Tibial nerve (tissue), 4 donors: ENCODE data around the gene UBE2E1.

ENCODE experiments used
- EP300 ChIP-seq, 2 donors: sonication (generic); formaldehyde crosslinking; IDR thresholded peaks; one replicate each; pipeline ENCODE4 v1.6.1; 2017; ENCODE audit warnings: antibody characterized with exemption in 2 of 2, mild to moderate bottlenecking in 1 of 2
- TF ChIP-seq, protein P1 (sequence below), 5 experiments: fragments of 200-600 bp in 3 of 5; fragments of 450-650 bp in 2 of 5; sonication (generic) in 3 of 5; IDR thresholded peaks; one replicate each; pipeline ENCODE4 v1.5.1; 2016 to 2019; ENCODE audit warnings: antibody characterized with exemption in 5 of 5, mild to moderate bottlenecking in 3 of 5, moderate library complexity in 2 of 5

- TF ChIP-seq, protein P1, sequence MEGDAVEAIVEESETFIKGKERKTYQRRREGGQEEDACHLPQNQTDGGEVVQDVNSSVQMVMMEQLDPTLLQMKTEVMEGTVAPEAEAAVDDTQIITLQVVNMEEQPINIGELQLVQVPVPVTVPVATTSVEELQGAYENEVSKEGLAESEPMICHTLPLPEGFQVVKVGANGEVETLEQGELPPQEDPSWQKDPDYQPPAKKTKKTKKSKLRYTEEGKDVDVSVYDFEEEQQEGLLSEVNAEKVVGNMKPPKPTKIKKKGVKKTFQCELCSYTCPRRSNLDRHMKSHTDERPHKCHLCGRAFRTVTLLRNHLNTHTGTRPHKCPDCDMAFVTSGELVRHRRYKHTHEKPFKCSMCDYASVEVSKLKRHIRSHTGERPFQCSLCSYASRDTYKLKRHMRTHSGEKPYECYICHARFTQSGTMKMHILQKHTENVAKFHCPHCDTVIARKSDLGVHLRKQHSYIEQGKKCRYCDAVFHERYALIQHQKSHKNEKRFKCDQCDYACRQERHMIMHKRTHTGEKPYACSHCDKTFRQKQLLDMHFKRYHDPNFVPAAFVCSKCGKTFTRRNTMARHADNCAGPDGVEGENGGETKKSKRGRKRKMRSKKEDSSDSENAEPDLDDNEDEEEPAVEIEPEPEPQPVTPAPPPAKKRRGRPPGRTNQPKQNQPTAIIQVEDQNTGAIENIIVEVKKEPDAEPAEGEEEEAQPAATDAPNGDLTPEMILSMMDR (IDR thresholded peaks at IDR 0.05): no peak
- no peak for TF ChIP-seq EP300 (IDR thresholded peaks at IDR 0.05)
Measured at GRCh38 chr3:23778446-23778845, 27.3 kb upstream of the UBE2E1 start.
